GM12878 (cell line): Measurements from ENCODE around the gene IQGAP1. TPM values are rescaled to one million over a fixed set of nuclear protein-coding genes. Genes with fewer than 3 reads are reported as not detected.

Experiments
- ATAC-seq: fragments of 200-7000 bp; cut with Tn5 transposase; 3 replicates; pipeline ENCODE4 v1.9.1; 2020; ENCODE audit warnings: mild to moderate bottlenecking, moderate library complexity
- BruUV-seq: library from RNA; stranded (reverse); fragments of 400-500 nt; replicated peaks from 2 replicates; lab custom pipeline; 2021; lab: Mats Ljungman, UMichigan
- CTCF ChIA-PET: fragments of 300-600 bp; sonication (Branson Sonifier 250); formaldehyde crosslinking; extraction: SDS; loops from one replicate; lab custom pipeline; 2021; ENCODE audit warnings: inconsistent platforms; lab: Yijun Ruan, JAX
- POLR2A ChIA-PET: fragments of 350-600 bp; formaldehyde crosslinking; extraction: SDS; loops from one replicate; lab custom pipeline; 2021; ENCODE audit warnings: inconsistent platforms; lab: Charles Lee
- RAD21 ChIA-PET: fragments of 300-600 bp; sonication (Branson Sonifier 250); formaldehyde crosslinking; loops from one replicate; lab custom pipeline; 2023; ENCODE audit warnings: antibody characterized with exemption; ENCODE audit not compliant: unreplicated experiment; lab: Charles Lee
- SMC1A ChIA-PET: fragments of 300-600 bp; sonication (Branson Sonifier 250); formaldehyde crosslinking; loops from one replicate; lab custom pipeline; 2023; ENCODE audit not compliant: unreplicated experiment, uncharacterized antibody; lab: Charles Lee
- DNase-seq: peaks from one replicate; pipeline ENCODE4 v3.0.0-alpha.2; 2011; ENCODE audit warnings: low read depth, low spot score
- FAIRE-seq: peaks from 3 replicates; lab custom pipeline; 2011; peaks lifted over from hg19 to GRCh38; lab: Jason Lieb, UNC
- H2AFZ ChIP-seq: 2 replicates; pipeline ENCODE4 v1.6.0; 2011; ENCODE audit warnings: low read depth, low read length, control low read depth; ENCODE audit not compliant: control insufficient read depth
- H3K27ac ChIP-seq: 2 replicates; pipeline ENCODE4 v1.5.1; 2011; ENCODE audit warnings: control low read depth; ENCODE audit not compliant: control insufficient read depth, insufficient read depth
- H3K27me3 ChIP-seq, 2 experiments: replicated peaks in 1 of 2; 2 replicates each; pipeline versions ENCODE4 v1.6.0 to v1.6.1; 2011; ENCODE audit warnings: low read length in 1 of 2; ENCODE audit not compliant: control insufficient read depth in 2 of 2, insufficient read depth in 2 of 2
- H3K36me3 ChIP-seq, 2 experiments: 2 replicates each; pipeline ENCODE4 v1.5.1; 2011; ENCODE audit warnings: low read length in 1 of 2; ENCODE audit not compliant: control insufficient read depth in 2 of 2, insufficient read depth in 2 of 2
- H3K4me1 ChIP-seq: 2 replicates; pipeline ENCODE4 v1.6.1; 2011; ENCODE audit warnings: mild to moderate bottlenecking, low read length, moderate library complexity, mixed read lengths; ENCODE audit not compliant: control insufficient read depth, insufficient read depth
- H3K4me2 ChIP-seq: 2 replicates; pipeline ENCODE4 v1.6.0; 2011; ENCODE audit warnings: control low read depth; ENCODE audit not compliant: control insufficient read depth, insufficient read depth
- H3K4me3 ChIP-seq: fragments of 200-600 bp; sonication (generic); 2 replicates; pipeline ENCODE4 v1.5.1; 2016
- H3K79me2 ChIP-seq: 2 replicates; pipeline ENCODE4 v1.6.0; 2011; ENCODE audit warnings: low read length; ENCODE audit not compliant: control insufficient read depth, insufficient read depth
- H3K9ac ChIP-seq: 2 replicates; pipeline ENCODE4 v1.8.0; 2011; ENCODE audit warnings: low read length, control low read depth, mixed read lengths; ENCODE audit not compliant: control insufficient read depth, insufficient read depth
- H3K9me3 ChIP-seq: replicated peaks from 3 replicates; pipeline ENCODE4 v1.5.1; 2011; ENCODE audit warnings: mild to moderate bottlenecking, low read length; ENCODE audit not compliant: control insufficient read depth, insufficient read depth
- H4K20me1 ChIP-seq: 2 replicates; pipeline ENCODE4 v1.6.0; 2011; ENCODE audit not compliant: control insufficient read depth, insufficient read depth
- BACH1 ChIP-seq: fragments of 450-650 bp; IDR thresholded peaks from 2 replicates; pipeline ENCODE4 v1.6.1; 2017; ENCODE audit warnings: mild to moderate bottlenecking, borderline replicate concordance
- CBX5 ChIP-seq: sonication (generic); IDR thresholded peaks from 2 replicates; pipeline ENCODE4 v1.6.1; 2016; ENCODE audit warnings: low read depth, moderate library complexity, mild to moderate bottlenecking, inconsistent platforms
- HCFC1 ChIP-seq: fragments of 150-350 bp; IDR thresholded peaks from 2 replicates; pipeline ENCODE4 v1.6.1; 2014; ENCODE audit warnings: low read length
- IKZF1 ChIP-seq: fragments of 450-650 bp; conservative IDR thresholded peaks from 2 replicates; pipeline ENCODE4 v1.6.1; 2017; ENCODE audit warnings: antibody characterized with exemption, mild to moderate bottlenecking
- LARP7 ChIP-seq: fragments of 450-650 bp; IDR thresholded peaks from 2 replicates; pipeline ENCODE4 v1.6.1; 2017; ENCODE audit warnings: mild to moderate bottlenecking
- NR2C1 ChIP-seq: fragments of 450-650 bp; IDR thresholded peaks from 2 replicates; pipeline ENCODE4 v1.6.1; 2017; ENCODE audit warnings: antibody characterized with exemption, mild to moderate bottlenecking, moderate library complexity
- NR2C2 ChIP-seq: IDR thresholded peaks from 2 replicates; pipeline ENCODE4 v1.6.1; 2011; ENCODE audit warnings: borderline replicate concordance, low read depth; ENCODE audit not compliant: control insufficient read depth, insufficient read length
- SIN3A ChIP-seq: IDR thresholded peaks from 2 replicates; pipeline ENCODE4 v1.6.1; 2012; ENCODE audit warnings: low read depth, low read length, improper control_type of control experiment
- SMC3 ChIP-seq: IDR thresholded peaks from 2 replicates; pipeline ENCODE4 v1.6.1; 2011; ENCODE audit warnings: low read length, improper control_type of control experiment, borderline replicate concordance
- SPI1 ChIP-seq: IDR thresholded peaks from 2 replicates; pipeline ENCODE4 v1.6.1; 2011; ENCODE audit warnings: low read depth, mild to moderate bottlenecking, low read length, moderate library complexity, borderline replicate concordance; ENCODE audit not compliant: insufficient read depth
- SREBF1 ChIP-seq: IDR thresholded peaks from 2 replicates; pipeline ENCODE4 v1.6.1; 2012; ENCODE audit warnings: mild to moderate bottlenecking, low read length
- STAT1 ChIP-seq: fragments of 450-650 bp; conservative IDR thresholded peaks from 2 replicates; pipeline ENCODE4 v1.6.1; 2014; ENCODE audit warnings: antibody characterized with exemption, mild to moderate bottlenecking
- ZNF217 ChIP-seq: fragments of 450-650 bp; IDR thresholded peaks from 2 replicates; pipeline ENCODE4 v1.6.1; 2017; ENCODE audit warnings: antibody characterized with exemption, mild to moderate bottlenecking
- ZNF384 ChIP-seq: IDR thresholded peaks from 2 replicates; pipeline ENCODE4 v1.6.1; 2012; ENCODE audit warnings: low read depth, mild to moderate bottlenecking, low read length, improper control_type of control experiment, borderline replicate concordance
- ZNF592 ChIP-seq: fragments of 450-650 bp; IDR thresholded peaks from 2 replicates; pipeline ENCODE4 v1.6.1; 2017; ENCODE audit warnings: mild to moderate bottlenecking, moderate library complexity
- ZNF687 ChIP-seq: fragments of 450-650 bp; IDR thresholded peaks from 2 replicates; pipeline ENCODE4 v1.6.1; 2017; ENCODE audit warnings: mild to moderate bottlenecking, moderate library complexity
- WGBS: methylation state at CpG from one replicate; pipeline ENCODE4 v1.1.6; 2016; ENCODE audit warnings: low lambda C conversion rate; ENCODE audit not compliant: insufficient replicate concordance, insufficient coverage; ENCODE audit errors: missing lambda C conversion rate; 5-methylcytosine and 5-hydroxymethylcytosine counted together
- in situ Hi-C: fragments of 300-500 bp; cut with MboI; formaldehyde crosslinking; loops from 9 replicates; pipeline ENCODE4 v1.14.3; 2018; ENCODE audit warnings: mixed read lengths
- intact Hi-C: fragments of 100-400 bp; cut with micrococcal nuclease; formaldehyde crosslinking; loops from one replicate; pipeline ENCODE4 v1.14.2; 2022; ENCODE audit not compliant: unreplicated experiment
- polyA plus RNA-seq, 11 experiments: library from polyadenylated mRNA; depleted of rRNA in 4 of 11; unstranded in 6 of 11; stranded (reverse) in 5 of 11; fragments of >200 nt; fragmentation: Nextera tagmentation in 4 of 11; fragmentation: Illumina TruSeq in 1 of 11; extraction: Ambion mirVana in 4 of 11; extraction: Trizol in 1 of 11; gene quantifications; 1 replicate in 1 of 11; 2 replicates in 10 of 11; pipeline versions ENCODE4 v1.2.1 to v1.2.3, GENCODE V29; 2011 to 2016; ENCODE audit warnings: inconsistent platforms in 2 of 11, missing spikeins in 2 of 11, low read depth in 1 of 11
- total RNA-seq, 4 experiments: library from RNA; depleted of rRNA in 3 of 4; stranded (reverse); fragments of >200 nt in 3 of 4; fragmentation: Illumina TruSeq in 1 of 4; extraction: Trizol in 1 of 4; gene quantifications; 2 replicates each; pipeline versions ENCODE4 v1.2.1 to v1.2.3, GENCODE V29; 2013 to 2021

Gene IQGAP1
- total and polyA plus RNA-seq, 10 of the 15 experiments (the other 5 are each of a cell fraction or from before 2014, with no cell fraction given), result 65.2 to 250 (median 112) TPM

- BruUV-seq, result no TSS peak
Measured at GRCh38 chr15:90351479-90352106, 36.4 kb upstream of the IQGAP1 start.

More at GRCh38 chr15:90351479-90352106, 36.4 kb upstream of the IQGAP1 start:
- 33% methylated on average over 23 of the region's 25 CpGs for WGBS
- ChIA-PET POLR2A (interaction anchor here (0.5 to 1.4 kb wide), 4 partner anchors 9 to 68 kb away, joined by 4 to 7 read pairs (median 4); partner anchors contain the start of gene IQGAP1), CTCF (interaction anchor here (1.1 to 2.3 kb wide), 5 partner anchors 11 to 253 kb away, joined by 3 to 7 read pairs (median 4); no protein-coding TSS in a partner anchor), SMC1A (interaction anchor here (0.5 to 1.3 kb wide), 2 partner anchors 99 to 269 kb away, joined by 3 read pairs; no protein-coding TSS in a partner anchor), RAD21 (interaction anchor here (0.6 to 1.2 kb wide), 3 partner anchors 24 to 366 kb away, joined by 3 to 5 read pairs (median 3); partner anchors contain the start of gene BLM)
- Histone ChIP-seq H3K4me3 (peak overlapping the region; percentile 79), H3K9ac (no peak overlapping the region), H3K36me3 (no peaks in the 10 kb centered on the region), H2AFZ (peak overlapping the region; percentile 99), H3K4me2 (peak overlapping the region; percentile 98), H3K27ac (no peak overlapping the region), H3K79me2 (no peaks in the 10 kb centered on the region), H3K4me1 (peaks cover 4% of the 10 kb centered on the region; the same call in 1 of the 2 replicates), H3K27me3 (no peaks in the 10 kb centered on the region), H4K20me1 (no peaks in the 10 kb centered on the region), H3K9me3 (no peaks in the 10 kb centered on the region)
- FAIRE-seq (no peak), ATAC-seq (peak; percentile 32), DNase-seq (no peak)
- intact Hi-C loops (no loop called here), in situ Hi-C loops (no loop called here)
- TF ChIP-seq CBX5 (no peak), LARP7 (peak; percentile 43; the same call in 1 of the 2 replicates), SREBF1 (no peak), HCFC1 (no peak), NR2C1 (no peak), SMC3 (no peak), STAT1 (no peak), ZNF592 (no peak), SIN3A (0 out of 2 replicates have a peak, but pooled peaks have one; percentile 8), BACH1 (no peak), ZNF384 (no peak), ZNF687 (no peak), IKZF1 (no peak), NR2C2 (no peak), SPI1 (no peak), ZNF217 (no peak)
